ENCODE results near the gene CTDSPL.

GRCh38 chr3:38019658-38020341 lies 158.1 kb downstream of the CTDSPL start:
- TF ChIP-seq CTCF (conservative IDR thresholded peaks at IDR 0.05; ENCODE audit: low read depth, low read length) = no peak
- TF ChIP-seq EZH2 (IDR thresholded peaks at IDR 0.05; ENCODE audit: borderline replicate concordance, low read depth, low read length, poor library complexity, severe bottlenecking) = no peak

All from A673 (cell line).